Thoracic aorta (tissue), 2 donors: Measurements from ENCODE around the gene MCC. TPM values are rescaled to one million over a fixed set of nuclear protein-coding genes. Genes with fewer than 3 reads are reported as not detected.

ENCODE experiments used
- ATAC-seq: fragments of 150-250 bp; one replicate; pipeline ENCODE4 v1.8.0; 2017; ENCODE audit warnings: low read depth; ENCODE audit not compliant: insufficient number of reproducible peaks, low FRiP score
- DNase-seq: peaks from one replicate; pipeline ENCODE4 v3.0.0-alpha.2; 2020; ENCODE audit warnings: low spot score
- H3K27ac ChIP-seq, 2 donors: fragments of 200-600 bp; sonication (generic); 1 replicate in 1 of 2; 2 replicates in 1 of 2; pipeline ENCODE4 v1.5.1; 2016; ENCODE audit warnings: mild to moderate bottlenecking in 2 of 2, moderate library complexity in 2 of 2
- H3K27me3 ChIP-seq: fragments of 200-600 bp; sonication (generic); replicated peaks from 2 replicates; pipeline ENCODE4 v1.6.0; 2016; ENCODE audit warnings: mild to moderate bottlenecking; ENCODE audit not compliant: insufficient read depth
- H3K36me3 ChIP-seq: fragments of 200-600 bp; sonication (generic); one replicate; pipeline ENCODE4 v1.5.1; 2016
- H3K4me1 ChIP-seq, 2 donors: fragments of 200-600 bp; sonication (generic); 1 replicate in 1 of 2; 2 replicates in 1 of 2; pipeline versions ENCODE4 v1.5.1 to v1.6.0; 2016; ENCODE audit warnings: low read depth in 2 of 2, mild to moderate bottlenecking in 1 of 2; ENCODE audit not compliant: control insufficient read depth in 1 of 2
- H3K4me3 ChIP-seq: fragments of 200-600 bp; sonication (generic); 2 replicates; pipeline ENCODE4 v1.5.1; 2016; ENCODE audit warnings: mild to moderate bottlenecking
- H3K9me3 ChIP-seq: fragments of 200-600 bp; sonication (generic); 2 replicates; pipeline ENCODE4 v1.5.1; 2016
- CTCF ChIP-seq: fragments of 200-600 bp; sonication (generic); IDR thresholded peaks from one replicate; pipeline ENCODE4 v1.5.1; 2019; ENCODE audit warnings: antibody characterized with exemption
- total RNA-seq, 2 donors: library from RNA; depleted of rRNA; stranded (reverse); fragments of >200 nt; gene quantifications; one replicate each; pipeline versions ENCODE4 v1.1.0 to v1.2.3, GENCODE V29; 2016

The MCC gene
- total RNA-seq, 2 donors from 2014 or later = 14.6 to 27.2 TPM

- H3K27ac ChIP-seq = peak overlapping the region; percentile 82 to 91
- ATAC-seq = no peak
- no peak for DNase-seq
- H3K27me3 ChIP-seq = no peaks in the 10 kb centered on the region
- no peaks in the 10 kb centered on the region for H3K36me3 ChIP-seq
- H3K4me1 ChIP-seq = peaks cover 3 to 19% of the 10 kb centered on the region in 2 donors
- TF ChIP-seq CTCF = no peak
- peak overlapping the region; percentile 84 for H3K4me3 ChIP-seq
- H3K9me3 ChIP-seq = no peaks in the 10 kb centered on the region
Measured at GRCh38 chr5:113514289-113514635, 26.0 kb upstream of the MCC start.

- no peaks in the 10 kb centered on the region for H3K9me3 ChIP-seq
- H3K27ac ChIP-seq = peak within 1 kb of the TSS; percentile 82 to 91
- no peaks in the 10 kb centered on the region for H3K27me3 ChIP-seq
- no peak for TF ChIP-seq CTCF
- peak within 1 kb of the TSS; percentile 84 for H3K4me3 ChIP-seq
- ATAC-seq (peak; percentile 86), DNase-seq (peak; percentile 60)
- H3K36me3 ChIP-seq = no peaks in the 10 kb centered on the region
- H3K4me1 ChIP-seq = peaks cover 3 to 19% of the 10 kb centered on the region in 2 donors
Measured at GRCh38 chr5:113513384-113514288, 25.4 kb upstream of the MCC start, which contains the start of gene YTHDC2. YTHDC2 (plus strand) TSS chr5:113513694; CDS start chr5:113513896, 202 bp downstream.

GRCh38 chr5:113512341-113512740 is 24.1 kb upstream of the MCC start:
- no peak for DNase-seq

GRCh38 chr5:113510836-113511451 is 22.7 kb upstream of the MCC start:
- Histone ChIP-seq H3K27me3 (no peaks in the 10 kb centered on the region), H3K4me3 (no peak overlapping the region), H3K9me3 (no peaks in the 10 kb centered on the region), H3K4me1 (peaks cover 3 to 19% of the 10 kb centered on the region in 2 donors), H3K27ac (no peak overlapping the region), H3K36me3 (no peaks in the 10 kb centered on the region)
- ATAC-seq (no peak), DNase-seq (no peak)
- peak; percentile 21 for TF ChIP-seq CTCF

More at GRCh38 chr5:113512341-113512740, 24.1 kb upstream of the MCC start:
- Histone ChIP-seq H3K27me3 (no peaks in the 10 kb centered on the region), H3K4me1 (peaks cover 3 to 19% of the 10 kb centered on the region in 2 donors), H3K4me3 (no peak overlapping the region), H3K9me3 (no peaks in the 10 kb centered on the region), H3K27ac (no peak overlapping the region), H3K36me3 (no peaks in the 10 kb centered on the region)
- no peak for TF ChIP-seq CTCF
- no peak for ATAC-seq

- DNase-seq (no peak), ATAC-seq (no peak)
- H3K9me3 ChIP-seq = no peaks in the 10 kb centered on the region
- no peak for TF ChIP-seq CTCF
- H3K4me3 ChIP-seq = no peak overlapping the region
- H3K36me3 ChIP-seq = no peaks in the 10 kb centered on the region
- no peaks in the 10 kb centered on the region for H3K27me3 ChIP-seq
- no peak overlapping the region for H3K27ac ChIP-seq
- peaks cover 0 to 6% of the 10 kb centered on the region in 2 donors for H3K4me1 ChIP-seq
Measured at GRCh38 chr5:113508756-113509155, 20.5 kb upstream of the MCC start.
